ENCODE results near the gene FRYL.
"Not testable (repeated sequence)": the region's sequence is repeated elsewhere in the genome, so short reads cannot be mapped to it uniquely, and the experiment has no call there.

GRCh38 chr4:48716285-48716684 is 63.8 kb downstream of the FRYL start:
- TF ChIP-seq POLR2A, CTCF (IDR thresholded peaks at IDR 0.05): not testable (repeated sequence)
